ENCODE measurements around the gene ASB10.

The ASB10 gene

GRCh38 chr7:151186640-151187408, at the start of gene ASB10:
TSS of gene ASB10 (minus strand) at chr7:151187250. CDS start at chr7:151187130, 120 bp downstream.
- no peak for DNase-seq (ENCODE audit: low spot score)

GRCh38 chr7:151236406-151236805, 49.4 kb upstream of the ASB10 start:
- no peak for DNase-seq (ENCODE audit: low spot score)

- DNase-seq (ENCODE audit: low spot score), result no peak
These were observed 48.2 kb upstream of the ASB10 start for GRCh38 chr7:151235091-151235787.

GRCh38 chr7:151233804-151234203, 46.8 kb upstream of the ASB10 start:
- no peak for DNase-seq (ENCODE audit: low spot score)

GRCh38 chr7:151232917-151233701, 46.1 kb upstream of the ASB10 start:
- DNase-seq (ENCODE audit: low spot score), result peak; percentile 60

GRCh38 chr7:151232091-151232916, 45.3 kb upstream of the ASB10 start, which contains the start of gene CHPF2:
TSS of gene CHPF2 (plus strand) at chr7:151232483. CDS start at chr7:151234012, 1,529 bp downstream.
- DNase-seq (ENCODE audit: low spot score), result peak; percentile 95

- DNase-seq (ENCODE audit: low spot score), result no peak
These were observed 44.0 kb upstream of the ASB10 start for GRCh38 chr7:151231080-151231479.

GRCh38 chr7:151229249-151229648, 42.2 kb upstream of the ASB10 start:
- no peak for DNase-seq (ENCODE audit: low spot score)

GRCh38 chr7:151228024-151228866, 41.2 kb upstream of the ASB10 start:
- no peak for DNase-seq (ENCODE audit: low spot score)

GRCh38 chr7:151226875-151227782, 40.1 kb upstream of the ASB10 start, which contains the start of gene ABCF2:
TSS of gene ABCF2 (minus strand) at chr7:151227205. CDS start at chr7:151226458, 747 bp downstream.
- peak; percentile 99 for DNase-seq (ENCODE audit: low spot score)

GRCh38 chr7:151226560-151226874, 39.5 kb upstream of the ASB10 start:
- DNase-seq (ENCODE audit: low spot score), result no peak

GRCh38 chr7:151225948-151226510, 39.0 kb upstream of the ASB10 start:
- no peak for DNase-seq (ENCODE audit: low spot score)

- no peak for DNase-seq (ENCODE audit: low spot score)
These were observed 36.7 kb upstream of the ASB10 start for GRCh38 chr7:151223728-151224127.

GRCh38 chr7:151218170-151218569, 31.1 kb upstream of the ASB10 start:
- DNase-seq (ENCODE audit: low spot score), result no peak

- DNase-seq (ENCODE audit: low spot score), result no peak
These were observed 28.3 kb upstream of the ASB10 start for GRCh38 chr7:151215396-151215795.

- DNase-seq (ENCODE audit: low spot score), result no peak
These were observed 26.8 kb upstream of the ASB10 start for GRCh38 chr7:151213826-151214225.

GRCh38 chr7:151212626-151213025, 25.6 kb upstream of the ASB10 start:
- DNase-seq (ENCODE audit: low spot score), result no peak

GRCh38 chr7:151211155-151211772, 24.2 kb upstream of the ASB10 start:
- no peak for DNase-seq (ENCODE audit: low spot score)
